ENCODE measurements around the gene TBC1D13. TPM values are rescaled to one million over a fixed set of nuclear protein-coding genes. Genes with fewer than 3 reads are reported as not detected.

The TBC1D13 gene
- total and polyA plus RNA-seq, 2 of the 13 experiments (the other 11 are each of a cell fraction or from before 2014, with no cell fraction given) = 17.9 to 19.7 TPM

DNA sequence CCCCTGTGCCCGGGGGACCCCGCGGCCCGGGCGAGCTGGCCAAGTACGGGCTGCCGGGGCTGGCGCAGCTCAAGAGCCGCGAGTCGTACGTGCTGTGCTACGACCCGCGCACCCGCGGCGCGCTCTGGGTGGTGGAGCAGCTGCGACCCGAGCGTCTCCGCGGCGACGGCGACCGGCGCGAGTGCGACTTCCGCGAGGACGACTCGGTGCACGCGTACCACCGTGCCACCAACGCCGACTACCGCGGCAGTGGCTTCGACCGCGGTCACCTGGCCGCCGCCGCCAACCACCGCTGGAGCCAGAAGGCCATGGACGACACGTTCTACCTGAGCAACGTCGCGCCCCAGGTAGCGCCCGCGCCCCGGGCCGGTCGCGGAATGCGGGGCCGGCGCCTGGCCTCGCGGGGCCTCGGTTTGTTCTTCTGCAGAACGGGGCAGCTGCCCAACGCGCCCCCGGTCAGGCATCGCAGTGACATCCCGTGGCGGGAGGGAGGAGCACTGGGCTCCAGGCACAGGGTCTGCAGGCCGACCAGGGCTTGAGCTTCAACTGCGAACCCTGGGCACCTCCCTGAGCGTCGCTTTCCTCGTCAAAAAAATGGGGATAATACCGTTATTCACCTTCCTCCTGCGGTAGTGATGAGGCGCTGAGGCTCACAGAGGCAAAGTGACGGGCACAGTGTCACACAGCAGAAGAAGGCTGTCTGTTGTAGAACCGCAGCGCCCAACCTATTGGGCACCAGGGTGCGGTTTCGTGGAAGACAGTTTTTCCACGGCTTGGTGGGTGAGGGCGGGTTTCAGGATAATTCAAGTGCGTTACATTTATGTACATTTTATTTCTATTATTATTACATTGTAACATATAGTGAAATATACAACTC is 32.0 kb downstream of the TBC1D13 start (continued):
- TF ChIP-seq, protein P1, sequence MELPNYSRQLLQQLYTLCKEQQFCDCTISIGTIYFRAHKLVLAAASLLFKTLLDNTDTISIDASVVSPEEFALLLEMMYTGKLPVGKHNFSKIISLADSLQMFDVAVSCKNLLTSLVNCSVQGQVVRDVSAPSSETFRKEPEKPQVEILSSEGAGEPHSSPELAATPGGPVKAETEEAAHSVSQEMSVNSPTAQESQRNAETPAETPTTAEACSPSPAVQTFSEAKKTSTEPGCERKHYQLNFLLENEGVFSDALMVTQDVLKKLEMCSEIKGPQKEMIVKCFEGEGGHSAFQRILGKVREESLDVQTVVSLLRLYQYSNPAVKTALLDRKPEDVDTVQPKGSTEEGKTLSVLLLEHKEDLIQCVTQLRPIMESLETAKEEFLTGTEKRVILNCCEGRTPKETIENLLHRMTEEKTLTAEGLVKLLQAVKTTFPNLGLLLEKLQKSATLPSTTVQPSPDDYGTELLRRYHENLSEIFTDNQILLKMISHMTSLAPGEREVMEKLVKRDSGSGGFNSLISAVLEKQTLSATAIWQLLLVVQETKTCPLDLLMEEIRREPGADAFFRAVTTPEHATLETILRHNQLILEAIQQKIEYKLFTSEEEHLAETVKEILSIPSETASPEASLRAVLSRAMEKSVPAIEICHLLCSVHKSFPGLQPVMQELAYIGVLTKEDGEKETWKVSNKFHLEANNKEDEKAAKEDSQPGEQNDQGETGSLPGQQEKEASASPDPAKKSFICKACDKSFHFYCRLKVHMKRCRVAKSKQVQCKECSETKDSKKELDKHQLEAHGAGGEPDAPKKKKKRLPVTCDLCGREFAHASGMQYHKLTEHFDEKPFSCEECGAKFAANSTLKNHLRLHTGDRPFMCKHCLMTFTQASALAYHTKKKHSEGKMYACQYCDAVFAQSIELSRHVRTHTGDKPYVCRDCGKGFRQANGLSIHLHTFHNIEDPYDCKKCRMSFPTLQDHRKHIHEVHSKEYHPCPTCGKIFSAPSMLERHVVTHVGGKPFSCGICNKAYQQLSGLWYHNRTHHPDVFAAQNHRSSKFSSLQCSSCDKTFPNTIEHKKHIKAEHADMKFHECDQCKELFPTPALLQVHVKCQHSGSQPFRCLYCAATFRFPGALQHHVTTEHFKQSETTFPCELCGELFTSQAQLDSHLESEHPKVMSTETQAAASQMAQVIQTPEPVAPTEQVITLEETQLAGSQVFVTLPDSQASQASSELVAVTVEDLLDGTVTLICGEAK (IDR thresholded peaks at IDR 0.05) = no peak
- TF ChIP-seq, protein P1 (CRISPR knock-in tag; IDR thresholded peaks at IDR 0.05) = no peak
- TF ChIP-seq GMEB2 (CRISPR knock-in tag; IDR thresholded peaks at IDR 0.05; ENCODE audit: low read depth) (no peak), PATZ1 (CRISPR knock-in tag; IDR thresholded peaks at IDR 0.05) (no peak), RFXANK (CRISPR knock-in tag; IDR thresholded peaks at IDR 0.05) (no peak), ARID3A (IDR thresholded peaks at IDR 0.05; ENCODE audit: low read depth, low read length) (no peak), ZNF670 (CRISPR knock-in tag; IDR thresholded peaks at IDR 0.05; ENCODE audit: borderline replicate concordance) (no peak)
- TF ChIP-seq, protein P2, sequence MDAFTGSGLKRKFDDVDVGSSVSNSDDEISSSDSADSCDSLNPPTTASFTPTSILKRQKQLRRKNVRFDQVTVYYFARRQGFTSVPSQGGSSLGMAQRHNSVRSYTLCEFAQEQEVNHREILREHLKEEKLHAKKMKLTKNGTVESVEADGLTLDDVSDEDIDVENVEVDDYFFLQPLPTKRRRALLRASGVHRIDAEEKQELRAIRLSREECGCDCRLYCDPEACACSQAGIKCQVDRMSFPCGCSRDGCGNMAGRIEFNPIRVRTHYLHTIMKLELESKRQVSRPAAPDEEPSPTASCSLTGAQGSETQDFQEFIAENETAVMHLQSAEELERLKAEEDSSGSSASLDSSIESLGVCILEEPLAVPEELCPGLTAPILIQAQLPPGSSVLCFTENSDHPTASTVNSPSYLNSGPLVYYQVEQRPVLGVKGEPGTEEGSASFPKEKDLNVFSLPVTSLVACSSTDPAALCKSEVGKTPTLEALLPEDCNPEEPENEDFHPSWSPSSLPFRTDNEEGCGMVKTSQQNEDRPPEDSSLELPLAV (CRISPR knock-in tag; conservative IDR thresholded peaks at IDR 0.05; ENCODE audit: low read depth) = no peak
- TF ChIP-seq, protein P3, sequence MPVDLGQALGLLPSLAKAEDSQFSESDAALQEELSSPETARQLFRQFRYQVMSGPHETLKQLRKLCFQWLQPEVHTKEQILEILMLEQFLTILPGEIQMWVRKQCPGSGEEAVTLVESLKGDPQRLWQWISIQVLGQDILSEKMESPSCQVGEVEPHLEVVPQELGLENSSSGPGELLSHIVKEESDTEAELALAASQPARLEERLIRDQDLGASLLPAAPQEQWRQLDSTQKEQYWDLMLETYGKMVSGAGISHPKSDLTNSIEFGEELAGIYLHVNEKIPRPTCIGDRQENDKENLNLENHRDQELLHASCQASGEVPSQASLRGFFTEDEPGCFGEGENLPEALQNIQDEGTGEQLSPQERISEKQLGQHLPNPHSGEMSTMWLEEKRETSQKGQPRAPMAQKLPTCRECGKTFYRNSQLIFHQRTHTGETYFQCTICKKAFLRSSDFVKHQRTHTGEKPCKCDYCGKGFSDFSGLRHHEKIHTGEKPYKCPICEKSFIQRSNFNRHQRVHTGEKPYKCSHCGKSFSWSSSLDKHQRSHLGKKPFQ (CRISPR knock-in tag; IDR thresholded peaks at IDR 0.05; ENCODE audit: insufficient replicate concordance) = no peak
